ENCODE data around the gene SGK1. TPM values are rescaled to one million over a fixed set of nuclear protein-coding genes. Genes with fewer than 3 reads are reported as not detected.

SGK1 gene

DNA sequence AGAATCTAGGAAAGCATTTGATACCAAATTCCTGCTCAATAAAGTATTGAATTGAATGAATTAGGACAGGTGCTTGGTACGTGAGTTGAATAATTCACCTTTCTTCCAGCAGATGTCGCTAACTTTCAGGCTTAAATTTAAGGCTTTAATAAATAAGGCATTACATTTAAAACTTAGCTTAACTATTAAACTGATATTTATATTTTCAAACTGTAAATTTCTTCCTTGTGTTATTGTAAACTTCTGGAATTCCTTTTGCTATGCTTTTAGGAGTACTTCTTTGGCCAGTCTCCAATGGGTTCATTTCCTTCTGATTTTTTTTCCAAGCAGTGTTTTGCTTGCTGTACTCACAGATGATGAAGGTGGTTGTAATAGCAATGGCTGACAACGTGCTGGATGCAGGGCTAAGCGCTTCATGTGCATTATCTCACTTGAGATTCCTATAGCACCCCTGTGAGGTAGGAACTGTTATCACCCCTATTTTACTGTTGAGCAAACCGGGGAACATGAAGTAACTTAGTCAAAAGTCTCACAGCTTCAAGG, 194.2 kb downstream of the SGK1 start:
- H3K4me2 ChIP-seq (ENCODE audit: low read length): peak overlapping the region; percentile 76
- H3K36me3 ChIP-seq (ENCODE audit: insufficient read depth, low read length): no peaks in the 10 kb centered on the region
- H3K4me3 ChIP-seq (ENCODE audit: low read length): no peak overlapping the region
- H3K9ac ChIP-seq (ENCODE audit: low read depth, low read length): peak overlapping the region; percentile 17
- no peaks in the 10 kb centered on the region for H3K27me3 ChIP-seq (ENCODE audit: control insufficient read depth, insufficient read depth, low read length)
- H3K9me3 ChIP-seq (replicated peaks; ENCODE audit: low read length): no peaks in the 10 kb centered on the region
- peaks cover 3% of the 10 kb centered on the region for H3K4me1 ChIP-seq (ENCODE audit: control insufficient read depth, insufficient read depth, low read length)

DNA sequence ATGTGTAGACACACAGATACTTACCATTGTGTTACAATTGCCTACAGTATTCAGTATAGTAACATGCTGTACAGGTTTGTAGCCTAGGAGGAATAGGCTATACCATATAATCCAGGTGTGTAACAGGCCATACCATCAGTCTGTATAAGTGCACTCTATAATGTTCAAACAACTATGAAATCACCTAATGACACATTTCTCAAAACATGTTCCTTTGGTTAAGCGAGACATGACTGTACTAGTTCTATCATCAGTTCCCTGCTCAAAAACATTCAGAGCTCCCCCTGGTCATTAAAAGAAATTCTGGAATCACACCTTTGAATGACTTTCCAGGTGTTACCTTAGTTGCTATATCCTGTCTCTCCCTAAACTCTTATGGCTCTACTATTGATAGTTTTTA, 195.1 kb downstream of the SGK1 start:
- Histone ChIP-seq H3K27me3 (ENCODE audit: control insufficient read depth, insufficient read depth, low read length) (no peaks in the 10 kb centered on the region), H3K4me1 (ENCODE audit: control insufficient read depth, insufficient read depth, low read length) (peaks cover 4% of the 10 kb centered on the region), H3K4me3 (ENCODE audit: low read length) (no peak overlapping the region), H3K9ac (ENCODE audit: low read depth, low read length) (no peak overlapping the region), H3K9me3 (replicated peaks; ENCODE audit: low read length) (no peaks in the 10 kb centered on the region), H3K36me3 (ENCODE audit: insufficient read depth, low read length) (no peaks in the 10 kb centered on the region), H3K4me2 (ENCODE audit: low read length) (no peak overlapping the region)

DNA sequence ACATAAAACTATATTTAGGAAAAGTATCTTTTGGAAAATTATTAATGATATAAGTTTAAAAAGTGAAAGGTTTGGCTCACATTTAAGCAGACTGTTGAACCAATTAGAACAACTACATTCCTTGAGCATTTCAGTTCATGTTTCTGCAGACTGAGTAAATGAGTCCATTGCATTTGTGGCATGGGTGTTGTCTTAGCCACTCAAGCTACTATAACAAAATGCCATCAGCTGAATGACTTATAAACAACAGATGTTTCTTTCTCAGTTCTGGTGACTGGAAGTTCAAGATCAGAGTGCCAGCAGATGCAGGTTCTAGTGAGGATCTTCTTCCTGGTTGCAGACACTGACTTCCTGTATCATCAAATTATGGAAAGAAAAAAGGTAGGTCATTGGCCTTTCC, 198.4 kb downstream of the SGK1 start:
- Histone ChIP-seq H3K36me3 (ENCODE audit: insufficient read depth, low read length) (no peaks in the 10 kb centered on the region), H3K4me1 (ENCODE audit: control insufficient read depth, insufficient read depth, low read length) (peaks cover 19% of the 10 kb centered on the region), H3K9me3 (replicated peaks; ENCODE audit: low read length) (no peaks in the 10 kb centered on the region), H3K27me3 (ENCODE audit: control insufficient read depth, insufficient read depth, low read length) (no peaks in the 10 kb centered on the region), H3K9ac (ENCODE audit: low read depth, low read length) (no peak overlapping the region), H3K4me2 (ENCODE audit: low read length) (no peak overlapping the region), H3K4me3 (ENCODE audit: low read length) (no peak overlapping the region)

Small RNA genes lying within 50 kb of the gene (small RNA-seq; reads per million reads assigned to genes)
- gene RF00019: not detected
- not detected for gene RN7SL408P
- gene RNA5SP218: 0.21 reads per million
- gene RPS29P32: not detected

Data from skeletal muscle satellite cell (primary cell).